ENCODE results near the gene TESMIN.

The TESMIN gene

GRCh38 chr11:68750195-68751003 lies 921 bp downstream of the TESMIN start:
- ATAC-seq (replicated peaks), result no peak
- Mint-ChIP-seq H3K27me3 (no peaks in the 10 kb centered on the region), H3K36me3 (peaks cover 3 to 14% of the 10 kb centered on the region in 2 donors), H3K9me3 (no peaks in the 10 kb centered on the region), H3K4me3 (peak overlapping the region; percentile 46 to 75), H3K4me1 (peaks cover 4 to 17% of the 10 kb centered on the region in 2 donors), H3K27ac (no peak overlapping the region)
- DNase-seq, result no peak

GRCh38 chr11:68749229-68750123 lies 1.8 kb downstream of the TESMIN start:
- Mint-ChIP-seq H3K9me3 (no peaks in the 10 kb centered on the region), H3K36me3 (peaks cover 3 to 8% of the 10 kb centered on the region in 2 donors), H3K27me3 (no peaks in the 10 kb centered on the region), H3K27ac (no peak overlapping the region), H3K4me1 (peaks cover 4 to 17% of the 10 kb centered on the region in 2 donors), H3K4me3 (peak overlapping the region; percentile 46 to 75)
- ATAC-seq (replicated peaks) (no peak), DNase-seq (no peak)

- no peaks in the 10 kb centered on the region for H3K27me3 Mint-ChIP-seq
- DNase-seq, result no peak
- H3K4me1 Mint-ChIP-seq, result peaks cover 4 to 17% of the 10 kb centered on the region in 2 donors
- H3K9me3 Mint-ChIP-seq, result no peaks in the 10 kb centered on the region
- ATAC-seq (replicated peaks), result no peak
- no peak overlapping the region for H3K4me3 Mint-ChIP-seq
- no peak overlapping the region for H3K27ac Mint-ChIP-seq
- H3K36me3 Mint-ChIP-seq, result no peaks in the 10 kb centered on the region
These were observed 3.3 kb downstream of the TESMIN start for GRCh38 chr11:68748061-68748460.

- Mint-ChIP-seq H3K27me3 (no peaks in the 10 kb centered on the region), H3K4me1 (no peaks in the 10 kb centered on the region), H3K36me3 (no peaks in the 10 kb centered on the region), H3K27ac (no peak overlapping the region), H3K9me3 (no peaks in the 10 kb centered on the region), H3K4me3 (no peak overlapping the region)
- no peak for DNase-seq
- no peak for ATAC-seq (replicated peaks)
These were observed 7.8 kb downstream of the TESMIN start for GRCh38 chr11:68743539-68743938.

GRCh38 chr11:68741463-68741862 lies 9.9 kb downstream of the TESMIN start:
- no peaks in the 10 kb centered on the region for H3K4me1 Mint-ChIP-seq
- no peaks in the 10 kb centered on the region for H3K36me3 Mint-ChIP-seq
- ATAC-seq (replicated peaks) (no peak), DNase-seq (no peak)
- H3K27me3 Mint-ChIP-seq, result no peaks in the 10 kb centered on the region
- no peak overlapping the region for H3K27ac Mint-ChIP-seq
- no peaks in the 10 kb centered on the region for H3K9me3 Mint-ChIP-seq
- H3K4me3 Mint-ChIP-seq, result no peak overlapping the region

GRCh38 chr11:68735646-68736045 lies 15.7 kb downstream of the TESMIN start:
- Mint-ChIP-seq H3K4me1 (peaks cover 0 to 4% of the 10 kb centered on the region in 2 donors), H3K27me3 (no peaks in the 10 kb centered on the region), H3K9me3 (no peaks in the 10 kb centered on the region), H3K27ac (no peak overlapping the region), H3K4me3 (no peak overlapping the region), H3K36me3 (no peaks in the 10 kb centered on the region)
- DNase-seq (no peak), ATAC-seq (replicated peaks) (no peak)

- Mint-ChIP-seq H3K4me3 (no peak overlapping the region), H3K36me3 (no peaks in the 10 kb centered on the region), H3K9me3 (no peaks in the 10 kb centered on the region), H3K4me1 (peaks cover 0 to 4% of the 10 kb centered on the region in 2 donors), H3K27ac (peak overlapping the region; percentile 9), H3K27me3 (no peaks in the 10 kb centered on the region)
- DNase-seq, result no peak
- ATAC-seq (replicated peaks), result no peak
These were observed 16.2 kb downstream of the TESMIN start for GRCh38 chr11:68735125-68735524.

GRCh38 chr11:68734111-68734510 lies 17.2 kb downstream of the TESMIN start:
- peaks cover 0 to 4% of the 10 kb centered on the region in 2 donors for H3K4me1 Mint-ChIP-seq
- H3K36me3 Mint-ChIP-seq, result peaks cover 0 to 1% of the 10 kb centered on the region in 2 donors
- no peak overlapping the region for H3K27ac Mint-ChIP-seq
- no peaks in the 10 kb centered on the region for H3K27me3 Mint-ChIP-seq
- no peaks in the 10 kb centered on the region for H3K9me3 Mint-ChIP-seq
- ATAC-seq (replicated peaks), result no peak
- no peak for DNase-seq
- no peak overlapping the region for H3K4me3 Mint-ChIP-seq

GRCh38 chr11:68727783-68728182 lies 23.5 kb downstream of the TESMIN start:
- ATAC-seq (replicated peaks), result no peak
- no peak overlapping the region for H3K4me3 Mint-ChIP-seq
- no peaks in the 10 kb centered on the region for H3K4me1 Mint-ChIP-seq
- no peak overlapping the region for H3K27ac Mint-ChIP-seq
- no peak for DNase-seq
- H3K36me3 Mint-ChIP-seq, result peaks cover 0 to 1% of the 10 kb centered on the region in 2 donors
- no peaks in the 10 kb centered on the region for H3K9me3 Mint-ChIP-seq
- H3K27me3 Mint-ChIP-seq, result no peaks in the 10 kb centered on the region

- no peaks in the 10 kb centered on the region for H3K4me1 Mint-ChIP-seq
- peaks cover 2 to 15% of the 10 kb centered on the region in 2 donors for H3K36me3 Mint-ChIP-seq
- H3K27me3 Mint-ChIP-seq, result peaks cover 0 to 9% of the 10 kb centered on the region in 2 donors
- H3K27ac Mint-ChIP-seq, result no peak overlapping the region
- H3K9me3 Mint-ChIP-seq, result peaks cover 6 to 12% of the 10 kb centered on the region in 2 donors
- DNase-seq (no peak), ATAC-seq (replicated peaks) (no peak)
- H3K4me3 Mint-ChIP-seq, result no peak overlapping the region
These were observed 27.0 kb downstream of the TESMIN start for GRCh38 chr11:68724293-68724692.

GRCh38 chr11:68722143-68722542 lies 29.2 kb downstream of the TESMIN start:
- Mint-ChIP-seq H3K4me3 (no peak overlapping the region), H3K27ac (no peak overlapping the region), H3K27me3 (peaks cover 5 to 13% of the 10 kb centered on the region in 2 donors), H3K36me3 (peaks cover 4 to 22% of the 10 kb centered on the region in 2 donors), H3K4me1 (no peaks in the 10 kb centered on the region), H3K9me3 (peaks cover 11 to 16% of the 10 kb centered on the region in 2 donors)
- DNase-seq, result no peak
- no peak for ATAC-seq (replicated peaks)

GRCh38 chr11:68721075-68721474 lies 30.2 kb downstream of the TESMIN start:
- ATAC-seq (replicated peaks), result no peak
- peaks cover 4 to 22% of the 10 kb centered on the region in 2 donors for H3K36me3 Mint-ChIP-seq

GRCh38 chr11:68715456-68716122 lies 35.7 kb downstream of the TESMIN start:
- H3K4me3 Mint-ChIP-seq, result no peak overlapping the region
- peaks cover 4 to 18% of the 10 kb centered on the region in 2 donors for H3K36me3 Mint-ChIP-seq
- DNase-seq, result no peak
- no peaks in the 10 kb centered on the region for H3K4me1 Mint-ChIP-seq
- H3K27ac Mint-ChIP-seq, result no peak overlapping the region
- H3K27me3 Mint-ChIP-seq, result peaks cover 5 to 13% of the 10 kb centered on the region in 2 donors
- H3K9me3 Mint-ChIP-seq, result peaks cover 11 to 16% of the 10 kb centered on the region in 2 donors
- no peak for ATAC-seq (replicated peaks)

More at GRCh38 chr11:68721075-68721474, 30.2 kb downstream of the TESMIN start:
- no peak overlapping the region for H3K27ac Mint-ChIP-seq
- H3K27me3 Mint-ChIP-seq, result peaks cover 5 to 13% of the 10 kb centered on the region in 2 donors
- no peak overlapping the region for H3K4me3 Mint-ChIP-seq
- peaks cover 11 to 16% of the 10 kb centered on the region in 2 donors for H3K9me3 Mint-ChIP-seq
- no peaks in the 10 kb centered on the region for H3K4me1 Mint-ChIP-seq
- DNase-seq, result no peak
